OCI-LY7 (cell line): ENCODE results near the gene WNT16.

Experiments used
- EZH2phosphoT487 ChIP-seq: fragments of 200-600 bp; sonication (generic); IDR thresholded peaks from 2 replicates; pipeline ENCODE4 v1.6.1; 2018; ENCODE audit warnings: low read depth, borderline replicate concordance, mild to moderate bottlenecking, mixed run types, antibody characterized with exemption, low read length, moderate library complexity, mixed read lengths
- TF ChIP-seq, protein P1 (sequence below): fragments of 200-600 bp; sonication (generic); conservative IDR thresholded peaks from 2 replicates; pipeline ENCODE4 v1.5.1; 2014; ENCODE audit warnings: mild to moderate bottlenecking, antibody characterized with exemption, low read length, moderate library complexity, mixed read lengths

DNA sequence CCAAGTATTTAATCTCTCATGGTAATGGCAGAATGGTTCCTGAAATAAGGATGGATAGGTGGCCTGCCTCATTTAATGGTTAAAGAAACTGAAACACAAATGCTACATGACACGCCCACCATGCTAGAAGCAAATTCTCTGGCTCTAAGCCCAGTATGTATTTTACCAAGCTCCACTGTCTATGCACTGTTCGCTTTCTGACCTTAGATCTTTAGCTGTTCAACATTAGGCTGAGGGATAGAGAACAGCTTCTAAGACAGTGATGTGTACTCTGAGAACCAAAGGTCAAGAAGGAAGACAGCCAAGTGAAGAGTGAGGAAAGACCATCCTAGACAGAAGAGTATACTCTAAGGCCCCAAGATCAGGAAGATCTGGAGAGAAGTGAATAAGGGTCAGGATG is 40.7 kb downstream of the WNT16 start:
- TF ChIP-seq, protein P1, sequence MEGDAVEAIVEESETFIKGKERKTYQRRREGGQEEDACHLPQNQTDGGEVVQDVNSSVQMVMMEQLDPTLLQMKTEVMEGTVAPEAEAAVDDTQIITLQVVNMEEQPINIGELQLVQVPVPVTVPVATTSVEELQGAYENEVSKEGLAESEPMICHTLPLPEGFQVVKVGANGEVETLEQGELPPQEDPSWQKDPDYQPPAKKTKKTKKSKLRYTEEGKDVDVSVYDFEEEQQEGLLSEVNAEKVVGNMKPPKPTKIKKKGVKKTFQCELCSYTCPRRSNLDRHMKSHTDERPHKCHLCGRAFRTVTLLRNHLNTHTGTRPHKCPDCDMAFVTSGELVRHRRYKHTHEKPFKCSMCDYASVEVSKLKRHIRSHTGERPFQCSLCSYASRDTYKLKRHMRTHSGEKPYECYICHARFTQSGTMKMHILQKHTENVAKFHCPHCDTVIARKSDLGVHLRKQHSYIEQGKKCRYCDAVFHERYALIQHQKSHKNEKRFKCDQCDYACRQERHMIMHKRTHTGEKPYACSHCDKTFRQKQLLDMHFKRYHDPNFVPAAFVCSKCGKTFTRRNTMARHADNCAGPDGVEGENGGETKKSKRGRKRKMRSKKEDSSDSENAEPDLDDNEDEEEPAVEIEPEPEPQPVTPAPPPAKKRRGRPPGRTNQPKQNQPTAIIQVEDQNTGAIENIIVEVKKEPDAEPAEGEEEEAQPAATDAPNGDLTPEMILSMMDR: no peak
- no peak for TF ChIP-seq EZH2phosphoT487
